IMR-90 (cell line): Measurements from ENCODE around the gene EHD4. TPM values are rescaled to one million over a fixed set of nuclear protein-coding genes. Genes with fewer than 3 reads are reported as not detected.

Source experiments
- ATAC-seq: fragments of 200-7000 bp; cut with Tn5 transposase; 2 replicates; pipeline ENCODE4 v1.9.1; 2020; ENCODE audit warnings: low read depth, mild to moderate bottlenecking, moderate library complexity
- BruUV-seq: library from RNA; stranded (reverse); fragments of 400-500 nt; replicated peaks from 2 replicates; lab custom pipeline; 2021; lab: Mats Ljungman, UMichigan
- CTCF ChIA-PET: fragments of 300-600 bp; formaldehyde crosslinking; extraction: SDS; loops from one replicate; lab custom pipeline; 2021; ENCODE audit warnings: antibody characterized with exemption; lab: Yijun Ruan, JAX
- POLR2A ChIA-PET: fragments of 300-600 bp; sonication (Branson Sonifier 250); formaldehyde crosslinking; loops from one replicate; lab custom pipeline; 2022; ENCODE audit warnings: antibody characterized with exemption; ENCODE audit not compliant: unreplicated experiment; lab: Charles Lee
- DNase-seq: peaks from one replicate; pipeline ENCODE4 v3.0.0; 2013
- H2AFZ ChIP-seq: replicated peaks from 2 replicates; pipeline ENCODE3; 2013; ENCODE audit warnings: low read length, mild to moderate bottlenecking; ENCODE audit not compliant: poor library complexity
- H2AK5ac ChIP-seq: 2 replicates; pipeline ENCODE4 v1.6.1; 2013; ENCODE audit warnings: low read depth, low read length, inconsistent platforms
- H2AK9ac ChIP-seq: replicated peaks from 2 replicates; pipeline ENCODE3; 2013; ENCODE audit warnings: mild to moderate bottlenecking, low read depth, low read length, moderate library complexity; ENCODE audit not compliant: poor library complexity
- H2BK120ac ChIP-seq: 2 replicates; pipeline ENCODE4 v1.6.1; 2013; ENCODE audit warnings: low read depth, low read length, inconsistent platforms
- H2BK15ac ChIP-seq: 3 replicates; pipeline ENCODE4 v1.6.1; 2013; ENCODE audit warnings: low read depth, low read length, inconsistent platforms
- H2BK20ac ChIP-seq: 2 replicates; pipeline ENCODE4 v1.6.1; 2013; ENCODE audit warnings: low read depth, mild to moderate bottlenecking, inconsistent platforms, low read length, moderate library complexity
- H2BK5ac ChIP-seq: 2 replicates; pipeline ENCODE4 v1.6.1; 2013; ENCODE audit warnings: mild to moderate bottlenecking, low read depth, low read length, inconsistent platforms; ENCODE audit not compliant: poor library complexity, severe bottlenecking
- H3K14ac ChIP-seq: replicated peaks from 2 replicates; pipeline ENCODE4 v1.6.1; 2013; ENCODE audit warnings: low read depth, low read length, inconsistent platforms
- H3K18ac ChIP-seq: 2 replicates; pipeline ENCODE4 v1.6.1; 2013; ENCODE audit warnings: low read depth, low read length, control low read depth
- H3K23ac ChIP-seq: 2 replicates; pipeline ENCODE4 v1.6.1; 2013; ENCODE audit warnings: low read depth, low read length, inconsistent platforms
- H3K27ac ChIP-seq: 2 replicates; pipeline ENCODE4 v1.5.1; 2013; ENCODE audit warnings: mild to moderate bottlenecking, control low read depth, low read length; ENCODE audit not compliant: insufficient read depth
- H3K27me3 ChIP-seq: 2 replicates; pipeline ENCODE4 v1.6.1; 2013; ENCODE audit warnings: low read length; ENCODE audit not compliant: control insufficient read depth, insufficient read depth
- H3K36me3 ChIP-seq: 2 replicates; pipeline ENCODE4 v1.6.1; 2013; ENCODE audit warnings: low read length, mixed read lengths; ENCODE audit not compliant: control insufficient read depth, insufficient read depth
- H3K4ac ChIP-seq: 2 replicates; pipeline ENCODE4 v1.6.1; 2013; ENCODE audit warnings: low read depth, low read length, inconsistent platforms
- H3K4me1 ChIP-seq: 2 replicates; pipeline ENCODE4 v1.6.1; 2013; ENCODE audit warnings: low read length, mixed read lengths; ENCODE audit not compliant: control insufficient read depth, insufficient read depth
- H3K4me2 ChIP-seq: 2 replicates; pipeline ENCODE4 v1.6.1; 2013; ENCODE audit warnings: low read depth, mild to moderate bottlenecking, control low read depth, low read length, moderate library complexity
- H3K4me3 ChIP-seq: 2 replicates; pipeline ENCODE4 v1.5.1; 2013; ENCODE audit warnings: low read depth, mild to moderate bottlenecking, control low read depth, low read length, moderate library complexity; ENCODE audit not compliant: insufficient read depth
- H3K56ac ChIP-seq: 2 replicates; pipeline ENCODE4 v1.6.1; 2013; ENCODE audit warnings: low read length, inconsistent platforms; ENCODE audit not compliant: insufficient read depth; ENCODE audit errors: extremely low read depth
- H3K79me1 ChIP-seq, 2 experiments: 2 replicates each; pipeline ENCODE4 v1.6.1; 2013; ENCODE audit warnings: low read length in 2 of 2, inconsistent platforms in 1 of 2, low read depth in 1 of 2
- H3K9ac ChIP-seq: 2 replicates; pipeline ENCODE4 v1.6.1; 2013; ENCODE audit warnings: low read depth, low read length, control low read depth
- H3K9me1 ChIP-seq: 2 replicates; pipeline ENCODE4 v1.6.1; 2013; ENCODE audit warnings: low read length, inconsistent platforms; ENCODE audit not compliant: insufficient read depth
- H3K9me3 ChIP-seq: 2 replicates; pipeline ENCODE4 v1.6.1; 2013; ENCODE audit warnings: low read length; ENCODE audit not compliant: control insufficient read depth, insufficient read depth
- H4K20me1 ChIP-seq: 2 replicates; pipeline ENCODE4 v1.6.1; 2013; ENCODE audit warnings: low read length, inconsistent platforms; ENCODE audit not compliant: insufficient read depth
- H4K5ac ChIP-seq: 2 replicates; pipeline ENCODE4 v1.6.1; 2013; ENCODE audit warnings: mild to moderate bottlenecking, low read depth, low read length, control low read depth
- H4K8ac ChIP-seq, 2 experiments: 2 replicates each; pipeline ENCODE4 v1.6.1; 2013; ENCODE audit warnings: low read depth in 2 of 2, low read length in 2 of 2, control low read depth in 1 of 2, inconsistent platforms in 1 of 2
- H4K91ac ChIP-seq: 2 replicates; pipeline ENCODE4 v1.6.1; 2013; ENCODE audit warnings: low read depth, low read length, inconsistent platforms; ENCODE audit not compliant: insufficient read depth
- BHLHE40 ChIP-seq: fragments of 150-350 bp; IDR thresholded peaks from 2 replicates; pipeline ENCODE4 v1.6.1; 2016; ENCODE audit warnings: mild to moderate bottlenecking, low read depth, low read length
- CEBPB ChIP-seq: IDR thresholded peaks from 2 replicates; pipeline ENCODE4 v1.6.1; 2012; ENCODE audit warnings: low read depth, low read length, improper control_type of control experiment
- CHD1 ChIP-seq: IDR thresholded peaks from 2 replicates; pipeline ENCODE4 v1.6.1; 2012; ENCODE audit warnings: low read depth, low read length, improper control_type of control experiment
- FOS ChIP-seq: fragments of 150-350 bp; IDR thresholded peaks from 2 replicates; pipeline ENCODE4 v1.6.1; 2016; ENCODE audit warnings: low read depth, low read length
- MAFK ChIP-seq: IDR thresholded peaks from 2 replicates; pipeline ENCODE4 v1.6.1; 2012; ENCODE audit warnings: low read depth, low read length, improper control_type of control experiment
- MAZ ChIP-seq: IDR thresholded peaks from 2 replicates; pipeline ENCODE4 v1.6.1; 2012; ENCODE audit warnings: low read depth, mild to moderate bottlenecking, low read length, improper control_type of control experiment, moderate library complexity, borderline replicate concordance
- MXI1 ChIP-seq: IDR thresholded peaks from 2 replicates; pipeline ENCODE4 v1.6.1; 2012; ENCODE audit warnings: low read depth, mild to moderate bottlenecking, low read length, moderate library complexity, borderline replicate concordance
- NFE2L2 ChIP-seq: fragments of 150-350 bp; IDR thresholded peaks from 2 replicates; pipeline ENCODE4 v1.6.1; 2016; ENCODE audit warnings: low read depth, mild to moderate bottlenecking, low read length
- POLR2A ChIP-seq: IDR thresholded peaks from 2 replicates; pipeline ENCODE4 v1.6.1; 2012; ENCODE audit warnings: mild to moderate bottlenecking, low read depth, low read length
- RAD21 ChIP-seq: IDR thresholded peaks from 2 replicates; pipeline ENCODE4 v1.6.1; 2012; ENCODE audit warnings: low read length, improper control_type of control experiment
- RCOR1 ChIP-seq: IDR thresholded peaks from 2 replicates; pipeline ENCODE4 v1.6.1; 2012; ENCODE audit warnings: mild to moderate bottlenecking, low read length, improper control_type of control experiment; ENCODE audit not compliant: insufficient replicate concordance
- RFX5 ChIP-seq: IDR thresholded peaks from 2 replicates; pipeline ENCODE4 v1.8.0; 2012; ENCODE audit warnings: low read depth, mild to moderate bottlenecking, low read length, moderate library complexity
- SMC3 ChIP-seq: fragments of 150-350 bp; IDR thresholded peaks from 2 replicates; pipeline ENCODE4 v1.6.1; 2016; ENCODE audit warnings: low read depth, mild to moderate bottlenecking, antibody characterized with exemption, low read length, moderate library complexity
- WGBS, 2 experiments: methylation state at CpG; one replicate each; pipeline versions ENCODE4 v1.1.5 to v1.1.7; 2013; ENCODE audit warnings: missing lambda C conversion rate in 2 of 2; ENCODE audit not compliant: insufficient read length in 1 of 2; ENCODE audit errors: extremely low coverage in 2 of 2; 5-methylcytosine and 5-hydroxymethylcytosine counted together
- dilution Hi-C: fragments of 300-500 bp; cut with HindIII; formaldehyde crosslinking; loops from one replicate; pipeline ENCODE4 v1.14.3; 2018; ENCODE audit warnings: low sequenced_read_pairs; ENCODE audit not compliant: unreplicated experiment
- in situ Hi-C: fragments of 300-500 bp; cut with MboI; formaldehyde crosslinking; loops from 3 replicates; pipeline ENCODE4 v1.14.3; 2019; ENCODE audit warnings: low sequenced_read_pairs, inconsistent platforms, mixed read lengths
- intact Hi-C: fragments of 100-400 bp; cut with micrococcal nuclease; formaldehyde crosslinking; loops from 2 replicates; pipeline ENCODE4 v1.10.0; 2022
- polyA plus RNA-seq, 3 experiments: library from polyadenylated mRNA; depleted of rRNA; stranded (reverse); fragments of >200 nt; gene quantifications; 2 replicates each; pipeline ENCODE4 v1.2.3, GENCODE V29; 2012; ENCODE audit warnings: low replicate concordance in 1 of 3
- total RNA-seq: library from RNA; depleted of rRNA; stranded (reverse); fragments of >200 nt; gene quantifications from 2 replicates; pipeline ENCODE4 v1.2.3, GENCODE V29; 2012
- TF ChIP-seq, protein P1 (sequence below): fragments of 150-350 bp; IDR thresholded peaks from 2 replicates; pipeline ENCODE4 v1.6.1; 2017; ENCODE audit warnings: mild to moderate bottlenecking, antibody characterized with exemption, low read length, low read depth
- TF ChIP-seq, protein P2 (sequence below): conservative IDR thresholded peaks from 2 replicates; pipeline ENCODE4 v1.5.1; 2012; ENCODE audit warnings: mild to moderate bottlenecking, low read depth, low read length, improper control_type of control experiment
- TF ChIP-seq, protein P3 (sequence below): fragments of 150-350 bp; IDR thresholded peaks from 2 replicates; pipeline ENCODE4 v1.6.1; 2016; ENCODE audit warnings: low read depth, mild to moderate bottlenecking, low read length, moderate library complexity, borderline replicate concordance

The EHD4 gene
- total and polyA plus RNA-seq, 2 of the 4 experiments (the other 2 are of a cell fraction), result 21.0 to 29.0 TPM

DNA sequence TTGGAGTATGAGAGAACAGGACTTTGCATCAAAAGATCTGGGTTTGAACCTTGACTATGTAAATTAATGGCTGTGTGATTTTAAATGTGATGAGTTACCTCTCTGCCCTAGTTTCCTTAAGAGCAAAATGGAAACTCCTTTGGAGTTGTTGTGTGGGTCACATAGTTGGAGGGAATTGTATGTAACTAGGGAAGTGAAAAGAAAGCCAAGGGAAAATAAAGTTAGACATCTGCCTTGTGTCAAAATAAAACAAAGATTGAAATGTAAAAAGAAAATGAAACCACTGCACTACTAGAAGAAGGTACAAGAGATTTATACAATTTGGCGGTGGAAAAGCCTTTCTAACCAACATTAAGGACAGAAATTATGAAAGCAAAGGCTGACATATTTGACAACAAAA is 1.7 kb upstream of the EHD4 start:
- intact Hi-C loops, result no loop called here
- Histone ChIP-seq H2AK5ac (no peak overlapping the region), H3K23ac (no peak overlapping the region), H3K27me3 (peaks cover 4% of the 10 kb centered on the region), H3K9me3 (no peaks in the 10 kb centered on the region), H3K4me3 (no peak overlapping the region), H3K27ac (no peak overlapping the region), H3K9ac (no peak overlapping the region), H2BK20ac (no peak overlapping the region), H3K79me1 (peaks cover 20 to 31% of the 10 kb centered on the region in 2 experiments), H4K5ac (no peak overlapping the region), H3K18ac (no peak overlapping the region), H3K56ac (no peak overlapping the region), H4K91ac (no peak overlapping the region), H3K36me3 (no peaks in the 10 kb centered on the region), H4K8ac (no peak overlapping the region), H2AFZ (no peak overlapping the region), H2BK5ac (no peak overlapping the region), H2AK9ac (no peak overlapping the region), H3K4me2 (no peak overlapping the region), H3K4ac (no peak overlapping the region), H3K4me1 (0 out of 2 replicates have a peak, but pooled peaks cover 2% of the 10 kb centered on the region), H4K20me1 (peaks cover 11% of the 10 kb centered on the region; the same call in 1 of the 2 replicates), H2BK120ac (no peak overlapping the region), H2BK15ac (no peak overlapping the region), H3K14ac (no peak overlapping the region), H3K9me1 (peaks cover 6% of the 10 kb centered on the region)
- POLR2A ChIA-PET, result no interaction called here
- dilution Hi-C loops, result no loop called here
- WGBS, 2 experiments, result no CpG with 5 or more reads among the region's 1 CpG
- in situ Hi-C loops, result no loop called here
- TF ChIP-seq, protein P1, sequence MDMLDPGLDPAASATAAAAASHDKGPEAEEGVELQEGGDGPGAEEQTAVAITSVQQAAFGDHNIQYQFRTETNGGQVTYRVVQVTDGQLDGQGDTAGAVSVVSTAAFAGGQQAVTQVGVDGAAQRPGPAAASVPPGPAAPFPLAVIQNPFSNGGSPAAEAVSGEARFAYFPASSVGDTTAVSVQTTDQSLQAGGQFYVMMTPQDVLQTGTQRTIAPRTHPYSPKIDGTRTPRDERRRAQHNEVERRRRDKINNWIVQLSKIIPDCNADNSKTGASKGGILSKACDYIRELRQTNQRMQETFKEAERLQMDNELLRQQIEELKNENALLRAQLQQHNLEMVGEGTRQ, result no peak
- no peak for TF ChIP-seq RAD21
- no peak for TF ChIP-seq RFX5
- TF ChIP-seq, protein P2, sequence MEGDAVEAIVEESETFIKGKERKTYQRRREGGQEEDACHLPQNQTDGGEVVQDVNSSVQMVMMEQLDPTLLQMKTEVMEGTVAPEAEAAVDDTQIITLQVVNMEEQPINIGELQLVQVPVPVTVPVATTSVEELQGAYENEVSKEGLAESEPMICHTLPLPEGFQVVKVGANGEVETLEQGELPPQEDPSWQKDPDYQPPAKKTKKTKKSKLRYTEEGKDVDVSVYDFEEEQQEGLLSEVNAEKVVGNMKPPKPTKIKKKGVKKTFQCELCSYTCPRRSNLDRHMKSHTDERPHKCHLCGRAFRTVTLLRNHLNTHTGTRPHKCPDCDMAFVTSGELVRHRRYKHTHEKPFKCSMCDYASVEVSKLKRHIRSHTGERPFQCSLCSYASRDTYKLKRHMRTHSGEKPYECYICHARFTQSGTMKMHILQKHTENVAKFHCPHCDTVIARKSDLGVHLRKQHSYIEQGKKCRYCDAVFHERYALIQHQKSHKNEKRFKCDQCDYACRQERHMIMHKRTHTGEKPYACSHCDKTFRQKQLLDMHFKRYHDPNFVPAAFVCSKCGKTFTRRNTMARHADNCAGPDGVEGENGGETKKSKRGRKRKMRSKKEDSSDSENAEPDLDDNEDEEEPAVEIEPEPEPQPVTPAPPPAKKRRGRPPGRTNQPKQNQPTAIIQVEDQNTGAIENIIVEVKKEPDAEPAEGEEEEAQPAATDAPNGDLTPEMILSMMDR, result no peak
- TF ChIP-seq CHD1, result no peak
- TF ChIP-seq, protein P3, sequence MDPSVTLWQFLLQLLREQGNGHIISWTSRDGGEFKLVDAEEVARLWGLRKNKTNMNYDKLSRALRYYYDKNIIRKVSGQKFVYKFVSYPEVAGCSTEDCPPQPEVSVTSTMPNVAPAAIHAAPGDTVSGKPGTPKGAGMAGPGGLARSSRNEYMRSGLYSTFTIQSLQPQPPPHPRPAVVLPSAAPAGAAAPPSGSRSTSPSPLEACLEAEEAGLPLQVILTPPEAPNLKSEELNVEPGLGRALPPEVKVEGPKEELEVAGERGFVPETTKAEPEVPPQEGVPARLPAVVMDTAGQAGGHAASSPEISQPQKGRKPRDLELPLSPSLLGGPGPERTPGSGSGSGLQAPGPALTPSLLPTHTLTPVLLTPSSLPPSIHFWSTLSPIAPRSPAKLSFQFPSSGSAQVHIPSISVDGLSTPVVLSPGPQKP, result no peak
- no peak for TF ChIP-seq MAFK
- TF ChIP-seq FOS, result no peak
- no peak for TF ChIP-seq POLR2A
- TF ChIP-seq CEBPB, result no peak
- no peak for TF ChIP-seq MAZ
- no peak for TF ChIP-seq BHLHE40
- TF ChIP-seq RCOR1, result no peak
- no peak for TF ChIP-seq SMC3
- no peak for TF ChIP-seq NFE2L2
- no peak for TF ChIP-seq MXI1
- CTCF ChIA-PET, result no interaction called here
- no TSS peak for BruUV-seq
- no peak for DNase-seq
- ATAC-seq, result no peak
